Ovary (tissue), 9 donors: ENCODE results near the gene ZBTB26. TPM values are rescaled to one million over a fixed set of nuclear protein-coding genes. Genes with fewer than 3 reads are reported as not detected.
A peak's percentile ranks its signal among the peaks of the same experiment; 100 is the strongest.
"Not testable (repeated sequence)": the region's sequence is repeated elsewhere in the genome, so short reads cannot be mapped to it uniquely, and the experiment has no call there.

Experiments
- DNase-seq, 5 donors: peaks; one replicate each; pipeline ENCODE4 v3.0.0-alpha.2; 2019 to 2020
- H3K27ac ChIP-seq, 2 donors: fragments of 200-600 bp; one replicate each; pipeline versions ENCODE4 v1.5.1 to v1.8.0; 2019 to 2022
- H3K27me3 ChIP-seq: fragments of 200-600 bp; one replicate; pipeline ENCODE4 v1.8.0; 2022
- H3K36me3 ChIP-seq: fragments of 200-600 bp; sonication (generic); one replicate; pipeline ENCODE4 v1.5.1; 2019
- H3K4me1 ChIP-seq: one replicate; pipeline ENCODE4 v1.8.1; 2013; ENCODE audit warnings: mild to moderate bottlenecking, moderate library complexity; ENCODE audit not compliant: insufficient read depth
- H3K4me3 ChIP-seq: fragments of 200-600 bp; sonication (generic); one replicate; pipeline ENCODE4 v1.5.1; 2017
- H3K9me3 ChIP-seq, 2 donors: fragments of 200-600 bp in 1 of 2; sonication (generic) in 1 of 2; one replicate each; pipeline versions ENCODE4 v1.5.1 to v1.8.1; 2013 to 2019; ENCODE audit warnings: mild to moderate bottlenecking in 1 of 2, moderate library complexity in 1 of 2
- EP300 ChIP-seq: sonication (generic); formaldehyde crosslinking; IDR thresholded peaks from one replicate; pipeline ENCODE4 v1.6.1; 2017; ENCODE audit warnings: antibody characterized with exemption
- POLR2A ChIP-seq: fragments of 450-650 bp; IDR thresholded peaks from one replicate; pipeline ENCODE4 v1.6.1; 2017; ENCODE audit warnings: antibody characterized with exemption, mild to moderate bottlenecking, moderate library complexity
- WGBS, 3 donors: extraction: QIAGEN DNeasy Blood & Tissue Kit in 1 of 3; methylation state at CpG; one replicate each; pipeline versions ENCODE4 v1.1.5 to v1.1.7; 2013 to 2017; 5-methylcytosine and 5-hydroxymethylcytosine counted together
- intact Hi-C, 4 donors: fragments of 100-400 bp; cut with DNase I; formaldehyde crosslinking; loops; one replicate each; pipeline versions ENCODE4 v1.11.0 to v1.15.1; 2022 to 2023
- polyA plus RNA-seq, 2 donors: library from polyadenylated mRNA; stranded (reverse); fragments of 200-250 nt in 1 of 2; fragments of 350-450 nt in 1 of 2; fragmentation: Illumina TruSeq in 1 of 2; extraction: RNeasy Lipid Tissue Mini Kit (QIAGEN cat#74804) in 1 of 2; gene quantifications; one replicate each; pipeline ENCODE4 v1.2.3, GENCODE V29; 2013 to 2014
- total RNA-seq, 7 donors: library from RNA; depleted of rRNA in 2 of 7; stranded (reverse); fragments of >200 nt in 2 of 7; fragmentation: NEBNext Ultra II Directional in 3 of 7; extraction: Animal tissue kit (Norgen Biotek cat#: 25700) in 3 of 7; gene quantifications; one replicate each; pipeline versions ENCODE4 v1.1.0 to v1.2.4, GENCODE V29; 2016 to 2023
- TF ChIP-seq, protein P1 (sequence below), 3 donors: fragments of 450-650 bp in 2 of 3; fragments of 200-600 bp in 1 of 3; IDR thresholded peaks; one replicate each; pipeline versions ENCODE4 v1.5.1 to v1.8.0; 2016 to 2022; ENCODE audit warnings: antibody characterized with exemption in 3 of 3, mild to moderate bottlenecking in 1 of 3
- donor health status: DM: no; HTN: no; CAD: no; lungs with moderate emphysema.
- donor health status: DM: no; HTN: no; CAD: no.
- donor health status: Bipolar disorder and iron deficiency.
- donor health status: DM: yes; HTN: yes; CAD: no.
- donor health status: DM: no; HTN: no; CAD: no.
- donor health status: DM: yes; HTN: yes; CAD: no.

Gene ZBTB26
- total and polyA plus RNA-seq, 9 donors = 6.0 to 15.4 (median 11.2) TPM

DNA sequence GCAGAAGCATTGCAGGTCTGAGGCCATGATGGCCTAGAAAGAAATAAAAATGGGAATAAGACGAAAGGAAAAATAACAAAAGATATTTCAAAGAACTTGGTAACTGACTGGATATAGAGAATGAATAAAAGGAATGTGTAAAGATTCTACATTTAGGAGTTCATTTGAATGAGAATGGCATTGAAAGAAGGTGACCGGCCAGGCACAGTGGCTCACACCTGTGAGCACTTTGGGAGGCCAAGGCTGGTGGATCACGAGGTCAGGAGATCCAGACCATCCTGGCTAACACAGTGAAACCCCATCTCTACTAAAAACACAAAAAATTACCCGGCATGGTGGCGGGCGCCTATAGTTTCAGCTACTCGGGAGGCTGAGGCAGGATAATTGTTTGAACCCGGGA is 8.6 kb downstream of the ZBTB26 start:
- 88 to 94% (median 91%) methylated on average over 8 of the region's 8 CpGs for WGBS, 3 donors
- intact Hi-C loops = no loop called here

DNA sequence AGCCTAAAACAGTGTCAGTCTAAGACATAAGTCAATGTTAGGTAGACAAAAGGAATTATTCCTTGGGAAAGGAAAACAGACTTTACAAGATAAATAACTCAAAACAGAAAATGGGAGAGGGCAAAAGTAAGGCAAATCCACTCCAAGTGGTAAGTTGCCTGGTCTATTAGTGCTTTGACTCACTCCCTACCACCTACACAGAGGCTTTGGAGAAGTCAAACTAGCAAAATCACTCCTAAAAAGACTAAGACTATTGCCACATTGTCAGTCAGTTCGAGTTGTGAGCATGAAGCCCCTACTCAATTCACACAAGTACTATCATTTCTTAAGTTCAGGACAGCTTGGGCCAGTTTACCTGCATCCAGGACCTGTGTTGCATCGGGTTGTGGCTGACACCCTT is 13.0 kb downstream of the ZBTB26 start:
- no peak overlapping the region for H3K27ac ChIP-seq

More for the DNA sequence above, 8.6 kb downstream of the ZBTB26 start:
- TF ChIP-seq, protein P1, sequence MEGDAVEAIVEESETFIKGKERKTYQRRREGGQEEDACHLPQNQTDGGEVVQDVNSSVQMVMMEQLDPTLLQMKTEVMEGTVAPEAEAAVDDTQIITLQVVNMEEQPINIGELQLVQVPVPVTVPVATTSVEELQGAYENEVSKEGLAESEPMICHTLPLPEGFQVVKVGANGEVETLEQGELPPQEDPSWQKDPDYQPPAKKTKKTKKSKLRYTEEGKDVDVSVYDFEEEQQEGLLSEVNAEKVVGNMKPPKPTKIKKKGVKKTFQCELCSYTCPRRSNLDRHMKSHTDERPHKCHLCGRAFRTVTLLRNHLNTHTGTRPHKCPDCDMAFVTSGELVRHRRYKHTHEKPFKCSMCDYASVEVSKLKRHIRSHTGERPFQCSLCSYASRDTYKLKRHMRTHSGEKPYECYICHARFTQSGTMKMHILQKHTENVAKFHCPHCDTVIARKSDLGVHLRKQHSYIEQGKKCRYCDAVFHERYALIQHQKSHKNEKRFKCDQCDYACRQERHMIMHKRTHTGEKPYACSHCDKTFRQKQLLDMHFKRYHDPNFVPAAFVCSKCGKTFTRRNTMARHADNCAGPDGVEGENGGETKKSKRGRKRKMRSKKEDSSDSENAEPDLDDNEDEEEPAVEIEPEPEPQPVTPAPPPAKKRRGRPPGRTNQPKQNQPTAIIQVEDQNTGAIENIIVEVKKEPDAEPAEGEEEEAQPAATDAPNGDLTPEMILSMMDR (IDR thresholded peaks at IDR 0.05) = no peak
- TF ChIP-seq POLR2A = no peak
- no peak overlapping the region for H3K4me3 ChIP-seq
- no peaks in the 10 kb centered on the region for H3K27me3 ChIP-seq
- no peak overlapping the region for H3K27ac ChIP-seq
- H3K9me3 ChIP-seq = no peaks in the 10 kb centered on the region
- no peak for DNase-seq
- no peaks in the 10 kb centered on the region for H3K4me1 ChIP-seq
- no peaks in the 10 kb centered on the region for H3K36me3 ChIP-seq

DNA sequence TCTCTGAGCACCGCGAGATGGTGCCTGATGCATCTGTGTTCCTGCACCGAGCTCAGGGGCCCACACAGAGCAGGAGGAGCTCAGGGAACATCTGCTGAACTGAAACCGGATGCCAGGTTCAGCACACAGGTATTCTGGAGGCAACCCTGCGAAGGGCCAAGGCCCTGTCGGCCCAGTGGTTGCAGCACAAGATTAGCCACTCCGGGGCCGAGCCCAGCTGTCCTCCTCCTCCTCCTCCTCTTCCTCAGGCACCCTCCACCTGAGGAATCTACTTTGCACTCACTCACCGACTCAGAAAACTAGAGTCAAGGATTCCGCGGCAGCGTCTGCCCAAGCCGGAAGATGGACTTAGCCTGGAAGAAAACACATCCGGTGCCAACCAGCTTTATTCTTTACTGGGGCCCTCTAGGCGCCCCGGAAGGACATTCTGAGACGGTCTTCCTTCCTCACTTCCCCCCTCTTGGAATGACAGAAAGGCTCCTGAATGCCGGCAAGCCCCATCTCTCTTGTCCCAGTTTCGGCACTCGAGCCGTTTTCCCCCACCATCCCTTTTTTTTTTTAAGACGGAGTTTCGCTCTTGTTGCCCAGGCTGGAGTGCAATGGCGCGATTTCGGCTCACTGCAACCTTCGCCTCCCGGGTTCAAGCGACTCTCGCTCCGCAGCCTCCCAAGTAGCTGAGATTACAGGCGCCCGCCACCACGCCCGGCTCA is 18.2 kb downstream of the ZBTB26 start, which contains the start of gene ZBTB6:
Gene ZBTB6, minus strand, starts transcription at position 360 of the 710 bp plus-strand sequence. CDS start 1,251 bp downstream, outside the sequence.
- no peaks in the 10 kb centered on the region for H3K36me3 ChIP-seq
- TF ChIP-seq EP300 (no peak), POLR2A (no peak)
- TF ChIP-seq, protein P1 (IDR thresholded peaks at IDR 0.05) = no peak
- WGBS, 3 donors = 0 to 1% (median 0%) methylated on average over 35 of the region's 35 CpGs
- no peaks in the 10 kb centered on the region for H3K27me3 ChIP-seq
- intact Hi-C loops = no loop called here
- DNase-seq = peak; percentile 49 to 76 (median 66)
- H3K27ac ChIP-seq = peak within 1 kb of the TSS in 1 of 2 donors; percentile 34
- no peaks in the 10 kb centered on the region for H3K9me3 ChIP-seq
- H3K4me1 ChIP-seq = peaks cover 6% of the 10 kb centered on the region
- H3K4me3 ChIP-seq = peak within 1 kb of the TSS; percentile 76

More for the DNA sequence above, 13.0 kb downstream of the ZBTB26 start:
- no peak for DNase-seq
- H3K4me3 ChIP-seq = no peak overlapping the region
- intact Hi-C loops = no loop called here
- 88 to 91% (median 88%) methylated on average over 2 of the region's 2 CpGs for WGBS, 3 donors
- TF ChIP-seq EP300 = no peak
- TF ChIP-seq, protein P1 (IDR thresholded peaks at IDR 0.05) = no peak
- no peak for TF ChIP-seq POLR2A
- no peaks in the 10 kb centered on the region for H3K36me3 ChIP-seq
- H3K4me1 ChIP-seq = peaks cover 4% of the 10 kb centered on the region
- no peaks in the 10 kb centered on the region for H3K27me3 ChIP-seq
- H3K9me3 ChIP-seq = no peaks in the 10 kb centered on the region

DNA sequence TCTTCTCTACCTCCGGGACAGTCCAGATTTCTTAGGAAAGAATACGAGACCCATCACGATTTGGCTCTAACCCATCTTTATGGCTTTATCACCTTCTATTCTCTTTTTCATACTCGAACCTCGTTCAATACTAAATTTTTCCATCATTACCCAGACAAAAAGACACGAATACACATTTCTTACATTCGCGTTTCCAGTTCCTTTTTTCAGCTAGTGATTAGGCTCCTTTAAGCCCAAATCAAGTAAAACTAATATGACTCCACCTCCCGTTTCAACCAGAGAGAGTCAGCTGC is 18.7 kb downstream of the ZBTB26 start:
- Histone ChIP-seq H3K36me3 (no peaks in the 10 kb centered on the region), H3K9me3 (no peaks in the 10 kb centered on the region), H3K4me1 (peaks cover 6% of the 10 kb centered on the region), H3K4me3 (peak overlapping the region; percentile 76), H3K27me3 (no peaks in the 10 kb centered on the region), H3K27ac (peak overlapping the region in 1 of 2 donors; percentile 34)
- DNase-seq = no peak
- 1 to 5% (median 2%) methylated on average over 9 of the region's 9 CpGs for WGBS, 3 donors
- intact Hi-C loops = no loop called here
- no peak for TF ChIP-seq POLR2A
- TF ChIP-seq, protein P1 (IDR thresholded peaks at IDR 0.05) = no peak
- no peak for TF ChIP-seq EP300

DNA sequence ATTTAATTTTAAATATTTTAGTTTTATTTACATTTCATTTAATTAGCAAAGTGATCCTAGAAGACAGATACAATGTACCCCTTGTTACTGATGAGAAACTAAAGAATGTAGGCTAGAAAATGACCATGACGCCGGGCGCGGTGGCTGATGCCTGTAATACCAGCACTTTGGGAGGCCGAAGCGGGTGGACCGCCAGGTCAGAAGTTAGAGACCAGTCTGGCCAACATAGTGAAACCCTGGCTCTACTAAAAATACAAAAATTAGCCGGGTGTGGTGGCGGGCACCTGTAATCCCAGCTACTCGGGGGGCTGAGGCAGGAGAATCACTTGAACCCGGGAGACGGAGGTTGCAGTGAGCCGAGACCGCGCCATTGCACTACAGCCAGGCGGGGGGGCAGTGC is 25.2 kb downstream of the ZBTB26 start:
- peak in 2 of 5 donors; percentile 31 to 44 for DNase-seq
- H3K27ac ChIP-seq, H3K4me3 ChIP-seq, H3K36me3 ChIP-seq, H3K27me3 ChIP-seq, H3K4me1 ChIP-seq, H3K9me3 ChIP-seq: not testable (repeated sequence)
- 93 to 96% (median 94%) methylated on average over 16 of the region's 16 CpGs for WGBS, 3 donors
- intact Hi-C loops = loop anchor here in 1 of 4 donors (10.0 kb wide), 1 partner anchor 89 kb away; no protein-coding TSS in a partner anchor
